NCI-H2081 treated with DMSO at 0.1 percent for 48 hours (cell line): ENCODE data around the gene PAF1.

Experiments used
- DNase-seq: peaks from one replicate; lab custom pipeline; 2025; lab: John Stamatoyannopoulos, UW

Gene PAF1

GRCh38 chr19:39405261-39405957 is 14.5 kb upstream of the PAF1 start:
- DNase-seq = no peak

GRCh38 chr19:39403331-39404312 is 12.7 kb upstream of the PAF1 start:
- no peak for DNase-seq

GRCh38 chr19:39402346-39403300 is 11.7 kb upstream of the PAF1 start:
- no peak for DNase-seq

- no peak for DNase-seq
Measured at GRCh38 chr19:39401549-39402345, 10.8 kb upstream of the PAF1 start.

- DNase-seq = no peak
Measured at GRCh38 chr19:39401070-39401548, 10.2 kb upstream of the PAF1 start.

GRCh38 chr19:39400061-39400460 is 9.2 kb upstream of the PAF1 start:
- DNase-seq = no peak

- DNase-seq = no peak
Measured at GRCh38 chr19:39399668-39400050, 8.8 kb upstream of the PAF1 start.

- DNase-seq = no peak
Measured at GRCh38 chr19:39398297-39398864, 7.5 kb upstream of the PAF1 start.

- DNase-seq = no peak
Measured at GRCh38 chr19:39397360-39398296, 6.7 kb upstream of the PAF1 start.

- DNase-seq = no peak
Measured at GRCh38 chr19:39390451-39390750, 505 bp downstream of the PAF1 start.

GRCh38 chr19:39389631-39390414 is 1.1 kb downstream of the PAF1 start:
- DNase-seq = no peak

GRCh38 chr19:39388657-39389056 is 2.2 kb downstream of the PAF1 start:
- no peak for DNase-seq

- DNase-seq = no peak
Measured at GRCh38 chr19:39386557-39386956, 4.3 kb downstream of the PAF1 start.

- no peak for DNase-seq
Measured at GRCh38 chr19:39385629-39386411, 5.1 kb downstream of the PAF1 start.

- no peak for DNase-seq
Measured at GRCh38 chr19:39384839-39385568, 5.9 kb downstream of the PAF1 start.

GRCh38 chr19:39382991-39383828 is 7.7 kb downstream of the PAF1 start:
- DNase-seq = no peak
